DMS153 treated with DMSO at 0.1 percent for 48 hours (cell line): ENCODE results near the gene LRRC10B.

Source experiments
- DNase-seq: peaks from one replicate; lab custom pipeline; 2025; ENCODE audit not compliant: unreplicated experiment; lab: John Stamatoyannopoulos, UW

LRRC10B gene

DNA sequence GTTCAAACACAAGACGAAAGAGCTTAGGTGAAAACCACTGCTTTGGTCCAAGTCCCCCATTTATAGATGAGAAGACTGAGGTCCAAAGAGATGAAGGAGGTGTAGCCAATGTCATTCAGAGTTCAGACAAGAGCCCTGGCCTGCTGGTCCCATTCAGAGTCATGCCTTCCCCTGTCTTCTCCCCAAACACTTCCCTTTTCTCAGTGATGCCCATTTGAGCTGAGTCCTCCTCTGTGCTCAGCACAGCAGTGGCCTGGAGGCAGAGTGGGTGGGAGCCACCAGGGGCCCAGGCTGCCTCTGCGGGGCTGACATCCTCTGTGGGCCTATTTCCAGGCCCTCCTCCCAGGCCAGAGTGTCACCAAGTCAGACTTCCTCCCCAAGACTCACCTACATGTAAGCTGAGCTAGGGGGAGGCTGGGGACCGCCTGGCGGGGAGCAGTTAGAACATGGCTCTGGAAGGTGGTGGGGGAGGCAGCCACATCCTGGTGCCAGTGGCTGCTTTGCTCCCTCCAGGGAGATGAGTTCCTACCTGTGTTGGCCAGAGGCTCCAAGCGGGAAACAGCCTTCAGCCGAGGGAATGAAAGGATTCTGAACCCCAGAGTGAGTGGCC is 22.4 kb upstream of the LRRC10B start:
- no peak for DNase-seq

DNA sequence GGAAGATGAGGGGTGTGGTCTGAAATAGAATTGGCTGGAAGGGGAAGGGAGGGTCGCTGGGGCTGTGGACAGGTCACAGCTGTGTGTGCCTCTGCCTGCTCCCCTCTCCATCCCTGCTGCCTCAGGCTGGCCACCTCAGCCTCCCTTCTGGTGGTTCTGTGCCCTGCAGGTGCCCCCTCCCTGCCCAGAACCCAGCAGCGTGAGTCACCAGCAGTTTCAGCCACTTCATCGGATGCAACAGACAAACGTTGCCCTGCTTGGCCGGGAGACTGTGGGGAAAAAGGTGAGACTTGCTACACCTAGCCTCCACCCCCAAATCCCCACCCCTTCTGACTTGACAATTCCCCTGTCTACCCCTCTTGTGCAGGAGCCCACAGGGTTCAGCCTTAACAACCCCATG is 21.8 kb upstream of the LRRC10B start:
- DNase-seq: no peak

DNA sequence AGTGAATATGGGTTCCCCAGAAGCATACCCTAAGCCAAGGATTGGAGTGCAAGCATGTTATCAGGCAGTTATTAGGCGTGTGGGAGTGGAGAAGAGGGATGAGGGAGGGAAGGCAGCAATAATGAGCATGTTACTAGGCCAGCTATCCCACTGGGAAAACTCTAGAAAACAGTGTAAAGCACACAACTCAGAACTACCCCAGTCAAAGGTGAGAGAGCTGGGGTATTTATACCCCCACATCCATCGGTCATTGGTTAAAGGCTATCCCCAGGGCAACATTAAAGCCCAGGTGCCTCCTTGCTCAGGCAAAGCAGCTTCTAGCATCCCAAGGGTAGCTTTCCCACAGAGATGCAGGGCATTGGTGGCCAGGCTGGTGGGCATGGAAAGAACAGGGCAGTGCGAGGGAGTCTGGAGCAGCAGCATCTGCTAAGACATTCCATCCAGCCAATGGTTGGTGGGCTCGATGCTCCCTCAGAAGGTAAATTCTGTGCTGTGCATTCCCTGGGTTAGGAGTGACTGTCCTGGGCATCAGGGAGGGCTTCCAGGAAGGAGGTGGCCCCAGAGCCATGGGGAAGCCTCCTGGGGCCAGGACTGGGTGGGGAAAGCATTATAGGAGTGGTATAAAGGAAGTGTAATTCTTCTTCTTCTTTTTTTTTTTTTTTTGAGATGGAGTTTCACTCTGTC is 21.1 kb upstream of the LRRC10B start:
- no peak for DNase-seq

DNA sequence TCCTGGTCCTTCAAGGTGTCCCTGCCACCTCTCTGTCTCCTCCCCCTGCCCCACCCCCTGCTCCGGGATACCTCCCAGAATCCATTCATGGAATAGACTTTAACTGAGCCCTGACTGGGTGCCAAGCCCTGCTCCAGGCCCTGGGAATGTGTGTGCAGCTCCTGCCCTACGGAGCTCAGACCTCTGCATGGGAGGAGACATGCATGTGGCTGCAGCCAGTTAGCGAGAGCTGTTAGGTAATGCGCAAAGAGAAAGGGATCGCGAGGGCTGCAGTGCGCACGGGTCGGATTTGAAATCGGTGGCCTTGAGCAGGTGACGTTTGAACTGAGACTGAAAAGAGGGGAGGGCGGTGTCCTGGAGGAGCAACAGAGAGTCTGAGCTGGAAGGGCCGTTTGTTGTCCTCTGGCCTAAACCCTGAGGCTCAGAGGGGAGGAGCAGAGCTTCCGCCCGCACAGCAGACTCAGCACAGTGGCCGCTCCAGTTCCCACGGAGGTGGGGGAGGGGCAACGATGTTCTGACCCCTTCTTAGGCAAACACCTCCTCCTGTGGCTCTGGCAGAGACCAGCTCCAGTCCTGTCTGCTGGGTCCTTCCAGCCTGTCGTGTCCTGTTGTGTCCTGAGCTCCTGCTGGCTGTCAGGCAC is 19.8 kb upstream of the LRRC10B start:
- peak; percentile 72 for DNase-seq

DNA sequence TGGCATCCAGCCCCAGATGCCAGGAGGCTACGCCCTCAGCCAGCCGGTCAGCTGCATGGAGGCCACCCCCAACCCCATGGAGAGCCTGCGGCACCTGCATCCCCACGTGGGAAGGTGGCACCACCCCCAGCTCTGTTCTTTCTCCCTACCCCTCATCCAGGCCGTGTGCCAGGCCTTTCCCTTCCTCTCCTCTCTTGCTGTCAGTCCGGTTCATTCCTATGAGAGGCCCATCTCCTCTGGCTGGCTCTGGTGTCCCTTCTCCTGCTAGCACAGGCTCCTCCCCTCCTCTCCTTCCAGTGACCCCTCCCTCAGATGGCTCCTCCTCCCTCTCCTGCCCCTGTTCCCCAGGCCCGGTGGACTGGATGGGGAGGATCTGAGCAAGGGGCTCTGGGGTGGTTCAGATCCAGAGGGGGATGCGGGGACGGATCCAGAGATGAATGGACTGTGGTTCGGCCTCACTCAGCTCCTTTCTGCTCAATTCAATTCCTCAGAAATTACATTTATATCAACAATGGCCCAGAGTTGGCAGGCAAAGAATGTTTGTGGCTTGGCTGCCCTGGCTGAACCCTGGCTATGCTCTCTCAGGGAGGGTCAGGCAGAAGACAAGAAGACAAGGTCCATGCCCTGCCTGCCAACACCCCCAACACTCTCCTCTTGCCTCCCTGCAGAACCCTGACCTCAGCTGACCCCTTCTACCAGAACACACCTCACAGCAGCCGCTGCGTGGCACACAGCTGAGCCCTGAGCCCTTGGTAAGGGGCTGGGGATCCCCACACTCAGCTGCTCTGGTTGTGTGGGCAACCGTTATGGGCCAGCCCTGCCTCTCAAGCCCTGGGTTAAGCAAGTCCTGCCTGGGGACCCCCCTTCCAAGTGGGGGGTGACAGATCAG is 18.5 kb upstream of the LRRC10B start:
- DNase-seq: no peak

DNA sequence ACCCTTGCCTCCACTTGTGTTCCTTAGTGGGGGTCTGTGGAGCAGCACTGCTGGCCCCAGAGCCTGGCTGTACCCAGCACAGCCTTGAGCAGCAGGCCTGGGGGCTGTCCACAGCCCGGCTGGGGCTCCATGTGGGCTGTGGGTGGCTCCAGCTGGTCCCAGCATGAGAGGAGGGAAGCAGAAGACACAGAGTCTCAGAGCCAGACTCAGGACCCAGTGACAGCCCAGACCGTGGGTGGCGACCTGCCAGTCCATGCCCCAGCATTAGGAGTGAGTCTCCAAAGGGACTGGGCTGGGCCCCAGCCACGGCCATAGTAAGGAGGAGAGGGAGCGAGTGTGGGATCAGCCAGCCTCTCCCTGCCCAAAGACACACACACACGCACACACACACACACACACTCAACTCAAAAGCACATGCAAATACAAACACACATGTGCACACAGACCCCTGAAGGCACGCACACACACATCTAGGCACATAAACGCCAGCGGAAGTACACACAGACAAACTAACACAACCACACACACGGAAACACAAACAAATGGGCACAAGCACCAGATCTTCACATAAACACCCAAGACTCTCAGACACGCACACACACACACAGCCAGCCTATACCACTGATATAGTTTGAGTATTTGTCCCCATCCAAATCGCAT is 16.7 kb upstream of the LRRC10B start:
- DNase-seq: no peak

DNA sequence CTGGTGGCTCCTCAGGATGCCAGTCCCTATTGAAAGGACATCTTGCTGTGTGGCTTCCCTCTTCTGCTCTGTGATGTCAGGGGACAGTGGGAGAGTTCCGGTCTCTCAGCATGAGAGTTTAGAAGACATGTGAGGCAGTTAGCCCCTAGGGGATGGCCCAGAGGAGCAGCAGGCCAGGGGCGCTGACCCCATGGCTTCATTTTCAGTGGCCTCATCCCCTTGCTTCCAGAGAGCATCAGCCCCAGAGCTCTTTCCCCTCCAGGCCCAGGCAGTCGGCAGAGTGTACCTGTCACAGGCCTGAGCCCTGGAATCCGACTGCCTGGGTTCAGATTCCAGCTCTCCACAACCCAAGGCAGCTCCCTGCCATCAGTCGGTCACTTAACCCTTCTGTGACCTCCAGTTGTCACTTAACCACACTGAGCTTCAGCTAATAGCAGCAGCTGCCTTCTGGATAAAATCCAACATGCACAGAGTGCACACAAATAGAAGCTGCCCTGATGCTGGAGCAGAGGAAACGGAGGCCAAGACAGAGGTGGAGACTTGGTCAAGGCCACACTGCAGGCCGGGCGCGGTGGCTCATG is 14.1 kb upstream of the LRRC10B start:
- DNase-seq: no peak

DNA sequence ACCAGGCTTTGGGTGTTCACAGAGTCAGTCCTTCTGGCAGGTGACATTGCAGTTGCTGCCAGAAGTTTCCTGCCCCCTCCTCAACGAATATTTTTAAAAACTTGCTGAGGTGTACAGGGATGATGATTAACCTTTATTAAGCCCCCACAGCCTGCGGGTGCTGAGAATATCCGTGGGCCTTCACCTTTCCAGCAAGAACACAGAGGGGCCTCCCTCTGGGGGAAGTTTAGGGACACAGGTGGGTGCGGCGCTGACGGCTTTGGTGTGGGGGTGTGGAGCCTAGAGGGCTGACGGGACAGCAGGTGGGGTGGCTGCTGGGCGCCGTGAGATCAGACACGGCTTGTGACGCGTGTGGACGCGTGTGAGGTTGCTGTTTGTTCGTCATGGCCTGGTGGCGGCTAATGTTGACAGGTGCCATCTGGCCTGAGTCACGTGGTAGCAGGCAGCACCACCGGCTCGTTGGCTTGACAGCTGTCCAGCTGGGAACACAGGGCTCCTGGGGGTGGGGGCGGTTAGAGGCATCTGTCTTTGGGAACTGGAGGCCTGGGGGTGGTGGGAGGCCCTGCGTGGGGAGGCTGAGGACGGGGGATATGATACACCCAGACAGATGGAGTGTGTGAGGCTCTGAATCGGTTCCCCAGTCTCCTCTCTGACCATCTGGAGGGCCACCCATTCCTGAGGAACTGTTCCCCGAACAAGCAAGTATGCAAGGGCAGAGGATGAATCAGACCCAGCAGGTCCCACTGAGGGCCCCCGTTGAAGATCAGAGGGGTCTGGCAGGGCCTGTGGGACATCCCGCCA is 12.5 kb upstream of the LRRC10B start:
- no peak for DNase-seq

DNA sequence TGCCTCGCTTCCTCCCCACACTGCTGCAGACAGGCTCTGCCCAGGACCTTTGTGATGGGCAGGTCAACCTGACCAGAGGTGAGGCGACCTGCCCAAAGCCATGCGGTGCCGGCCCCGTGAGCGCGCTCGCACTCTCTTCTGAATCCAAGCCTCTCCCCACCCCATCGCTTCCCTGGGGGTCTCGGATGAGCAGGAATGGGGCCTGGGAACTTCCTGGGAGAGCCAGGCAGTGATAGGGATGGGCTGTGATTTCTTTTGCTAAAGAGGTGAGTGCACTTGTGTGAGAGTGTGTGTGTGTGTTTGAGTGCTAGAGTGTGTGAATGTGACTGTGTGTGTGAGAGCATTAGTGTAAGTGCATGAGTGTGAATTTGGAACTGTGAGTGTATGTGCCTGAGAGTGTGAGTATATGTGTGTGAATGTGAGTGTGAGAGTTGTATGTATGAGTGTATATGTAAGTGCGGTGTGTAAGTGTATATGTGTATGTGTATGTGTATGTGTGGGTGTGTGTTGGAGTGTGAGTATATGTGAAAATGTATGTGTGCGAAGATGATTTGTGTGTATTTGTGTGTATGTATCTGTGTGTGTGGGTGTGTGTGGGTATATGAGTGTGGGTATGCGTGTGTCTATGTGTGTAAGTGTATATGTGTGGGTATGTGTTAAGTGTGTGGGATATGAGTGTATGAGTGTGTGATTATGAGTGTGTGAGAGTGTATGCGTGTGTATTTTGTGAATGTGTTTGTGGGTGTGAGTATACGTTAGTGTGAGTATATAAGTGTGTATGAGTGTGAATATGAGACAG is 11.7 kb upstream of the LRRC10B start:
- DNase-seq: no peak

DNA sequence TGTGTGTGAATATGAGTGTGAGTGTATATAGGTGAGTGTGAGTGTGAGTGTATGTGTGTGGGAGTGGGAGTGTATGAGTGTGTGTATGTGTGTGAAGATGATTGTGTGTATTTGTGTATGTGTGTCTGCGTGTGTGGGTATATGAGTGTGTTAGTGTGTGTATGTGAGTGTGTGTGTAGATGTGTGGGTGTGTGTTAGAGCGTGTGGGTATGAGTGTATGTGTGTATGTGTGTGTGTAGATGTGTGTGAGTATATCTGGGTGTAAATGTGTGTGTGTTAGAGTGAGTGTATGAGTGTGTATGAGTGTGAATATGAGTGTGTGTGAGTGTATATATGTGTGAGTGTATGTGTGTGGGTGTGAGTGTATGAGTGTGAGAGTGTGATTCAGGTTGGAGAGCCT is 11.1 kb upstream of the LRRC10B start:
- DNase-seq: no peak

DNA sequence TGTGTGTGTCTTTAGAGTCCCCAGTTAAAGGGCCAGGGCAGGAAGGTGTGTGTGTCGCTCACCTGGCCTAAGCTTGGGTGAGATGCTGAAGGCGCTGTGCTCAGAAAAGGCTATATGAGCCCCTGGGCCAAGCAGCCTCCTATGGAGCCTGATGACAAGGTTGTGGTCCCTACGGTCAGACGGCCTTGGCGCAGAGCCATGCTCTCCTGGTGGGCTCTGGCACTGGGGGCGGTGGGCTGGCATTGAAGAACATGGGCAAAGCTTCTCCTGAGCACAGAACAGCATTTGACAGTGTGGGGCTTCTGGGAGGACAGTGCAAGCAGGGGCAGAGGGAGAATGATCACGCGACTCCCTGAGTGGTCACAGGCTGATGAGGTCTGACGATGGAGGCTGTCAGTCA is 10.7 kb upstream of the LRRC10B start:
- DNase-seq: no peak

DNA sequence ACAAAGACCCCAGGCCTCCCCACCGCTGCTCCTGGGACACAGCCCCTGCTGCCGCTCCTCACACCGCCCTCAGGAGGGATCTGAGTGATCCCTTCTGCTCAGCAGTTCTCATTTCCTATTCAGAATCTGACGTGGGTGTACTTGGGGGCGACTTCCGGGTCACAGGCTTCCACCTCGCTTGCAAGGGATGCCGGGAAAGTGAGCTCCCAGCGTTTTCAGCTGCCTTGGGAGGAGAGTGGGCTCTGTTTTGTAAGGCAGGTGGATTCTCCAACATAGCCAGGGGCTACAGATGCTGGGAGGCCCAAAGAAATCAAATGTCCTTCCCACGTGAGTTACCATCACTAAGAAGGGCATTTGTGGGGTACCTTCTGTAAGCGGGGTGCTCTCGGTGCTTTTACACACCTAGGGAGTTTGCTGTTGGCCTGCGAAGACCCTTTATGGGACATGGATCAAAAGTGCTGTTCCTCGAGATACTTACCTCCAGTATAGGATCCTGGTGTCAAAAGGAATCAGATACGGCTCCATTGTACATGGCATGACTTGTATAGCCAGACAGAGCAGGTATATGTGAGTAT is 9.7 kb upstream of the LRRC10B start:
- no peak for DNase-seq

DNA sequence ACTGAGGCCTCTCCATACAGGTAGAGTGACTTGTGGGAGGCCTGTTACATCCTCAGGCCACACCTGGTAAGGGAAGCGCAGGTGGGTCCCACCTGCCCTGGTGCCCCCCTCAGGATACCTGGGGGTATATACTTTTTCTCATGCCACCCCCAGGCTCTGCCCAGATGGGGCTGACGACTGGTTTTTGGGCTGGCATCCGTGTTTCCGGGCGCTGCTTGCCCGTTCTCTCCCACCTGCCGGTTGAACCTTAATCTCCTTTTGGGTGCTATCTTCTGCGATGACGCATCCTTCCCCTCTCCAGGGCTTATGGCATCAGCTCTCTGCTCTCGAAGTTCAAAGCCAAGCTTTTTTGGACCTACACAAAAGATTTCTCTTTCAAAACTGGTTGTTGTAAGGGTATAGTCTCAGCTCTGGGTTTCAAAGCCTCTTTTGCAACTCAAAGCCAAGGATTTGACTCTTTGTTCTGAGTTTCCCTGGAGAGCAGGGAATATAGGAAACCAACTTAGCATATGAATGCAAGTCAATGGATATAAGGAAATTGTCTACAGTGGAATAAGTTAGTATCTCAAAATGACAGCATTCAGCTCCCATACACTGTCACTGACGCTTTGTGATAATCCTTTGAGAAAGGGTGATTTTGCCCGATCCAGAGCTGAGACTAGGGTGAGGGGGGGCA is 8.6 kb upstream of the LRRC10B start:
- no peak for DNase-seq

DNA sequence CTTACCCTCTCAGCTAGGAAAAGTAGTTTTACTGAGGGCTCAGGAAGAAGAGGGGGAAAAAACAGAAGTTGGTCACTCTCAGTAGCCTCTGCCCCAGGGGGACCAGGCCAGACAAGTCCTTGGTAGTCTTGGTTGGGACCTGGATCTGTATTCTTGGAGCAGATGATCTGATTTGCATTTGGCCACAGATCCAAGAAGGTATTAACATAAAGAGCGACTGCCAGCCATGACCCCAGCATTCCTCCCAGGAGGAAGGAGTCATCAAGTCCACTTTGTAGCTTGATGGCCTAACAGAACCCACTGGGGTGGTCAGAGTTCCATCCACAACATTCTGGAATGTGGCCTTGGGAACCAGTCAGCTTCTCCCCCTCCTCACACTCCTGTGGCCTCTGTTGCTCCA is 6.0 kb upstream of the LRRC10B start:
- no peak for DNase-seq

DNA sequence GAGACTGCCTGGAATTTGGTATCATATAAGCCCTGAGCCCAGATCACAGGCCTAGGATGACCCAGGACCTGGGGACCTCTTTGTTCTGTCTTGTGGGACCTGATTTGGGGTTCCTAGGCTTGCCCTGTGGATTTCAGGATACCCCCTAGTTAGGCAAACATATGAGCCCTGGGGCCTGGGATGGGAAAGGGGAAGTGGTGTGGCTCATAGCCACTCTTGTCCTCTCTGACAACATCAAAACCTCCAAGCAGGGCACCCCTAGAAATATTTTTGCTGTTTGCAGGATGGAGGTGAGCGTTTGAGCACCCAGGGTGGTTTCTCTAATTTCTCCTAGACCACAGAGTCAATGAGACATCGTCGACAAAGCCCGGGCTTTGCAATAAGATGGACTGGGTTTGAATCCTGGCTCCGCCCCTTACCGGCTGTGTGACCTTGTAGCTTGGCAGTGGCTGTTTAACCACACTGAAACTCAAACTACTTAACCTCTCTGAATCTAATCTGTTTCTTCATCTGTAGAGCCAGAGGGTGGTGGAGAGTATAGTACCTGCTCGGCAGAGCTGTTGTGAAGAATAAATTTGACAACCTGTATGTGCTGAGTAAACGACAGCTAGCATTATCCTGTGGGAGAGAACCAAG is 5.3 kb upstream of the LRRC10B start:
- DNase-seq: no peak

DNA sequence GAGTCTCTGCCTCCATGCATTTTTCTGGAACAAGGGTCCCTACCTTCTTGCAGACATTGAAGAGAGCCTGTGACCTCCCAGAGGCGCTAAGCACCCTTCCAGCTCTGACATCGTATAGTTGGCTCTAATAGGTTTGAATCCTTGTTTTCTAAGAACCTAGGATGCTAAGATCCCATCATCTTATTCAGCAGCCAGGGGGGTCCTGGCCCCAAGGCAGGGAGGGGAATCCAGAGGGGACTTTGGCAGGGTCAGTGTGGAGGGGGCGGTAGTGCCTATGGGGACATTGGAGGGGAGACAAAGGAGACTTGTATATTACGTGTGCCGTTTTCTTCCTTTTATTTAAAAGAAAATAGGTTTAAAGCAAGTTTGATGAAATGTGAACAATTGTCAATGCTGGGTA is 3.4 kb upstream of the LRRC10B start:
- no peak for DNase-seq

DNA sequence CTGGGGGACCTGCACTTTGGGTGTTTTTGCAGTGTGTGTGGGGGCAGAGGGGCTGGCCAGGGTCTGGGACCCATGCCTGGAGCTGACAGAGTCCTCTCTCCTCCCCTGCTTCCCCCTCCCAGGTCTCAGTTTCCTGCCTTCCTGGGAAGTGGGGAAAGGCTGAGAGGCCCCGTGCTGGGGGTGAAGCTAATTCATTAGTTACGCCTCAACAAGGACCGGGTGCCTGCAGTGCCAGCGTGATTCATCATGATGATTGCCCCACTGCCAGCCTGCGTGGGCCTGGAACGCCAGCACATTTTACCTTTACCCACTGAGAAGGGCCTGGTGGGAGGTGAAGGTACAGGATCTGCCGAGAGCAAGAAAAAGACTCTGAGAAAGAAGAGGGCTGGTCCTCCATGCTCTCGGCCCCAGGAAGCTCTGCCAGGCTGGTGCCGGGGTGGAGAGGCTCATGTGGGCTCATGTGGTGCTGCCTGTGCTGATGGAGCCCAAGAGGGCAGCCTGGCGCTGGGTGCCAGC is 2.9 kb upstream of the LRRC10B start:
- DNase-seq: no peak
